Parathyroid adenoma (tissue), 2 donors: Measurements from ENCODE around the gene SYNPO2.

Experiments
- H2AFZ ChIP-seq: fragments of 300-600 bp; sonication (generic); one replicate; pipeline ENCODE4 v1.7.0; 2017; ENCODE audit warnings: antibody characterized with exemption, mild to moderate bottlenecking
- H3K27ac ChIP-seq: fragments of 300-600 bp; sonication (generic); one replicate; pipeline ENCODE4 v1.7.0; 2017
- H3K27me3 ChIP-seq: fragments of 300-600 bp; sonication (generic); one replicate; pipeline ENCODE4 v1.7.0; 2017; ENCODE audit warnings: low read length; ENCODE audit not compliant: control insufficient read depth, insufficient read depth
- H3K36me3 ChIP-seq: fragments of 300-600 bp; sonication (generic); one replicate; pipeline ENCODE4 v1.7.0; 2017; ENCODE audit warnings: low read length; ENCODE audit not compliant: control insufficient read depth, insufficient read depth
- H3K4me1 ChIP-seq: fragments of 300-600 bp; sonication (generic); one replicate; pipeline ENCODE4 v1.7.0; 2017; ENCODE audit warnings: control low read depth
- H3K4me2 ChIP-seq: fragments of 300-600 bp; sonication (generic); one replicate; pipeline ENCODE4 v1.7.0; 2017; ENCODE audit warnings: low read length
- H3K4me3 ChIP-seq: fragments of 300-600 bp; sonication (generic); one replicate; pipeline ENCODE4 v1.7.0; 2017; ENCODE audit warnings: low read depth, low read length
- H3K79me2 ChIP-seq: fragments of 300-600 bp; sonication (generic); one replicate; pipeline ENCODE4 v1.7.0; 2017; ENCODE audit warnings: control low read depth
- H3K9ac ChIP-seq: fragments of 300-600 bp; sonication (generic); one replicate; pipeline ENCODE4 v1.7.0; 2017; ENCODE audit warnings: mild to moderate bottlenecking
- H3K9me3 ChIP-seq: fragments of 300-600 bp; sonication (generic); one replicate; pipeline ENCODE4 v1.7.0; 2017; ENCODE audit warnings: low read length; ENCODE audit not compliant: control insufficient read depth
- TF ChIP-seq, protein P1 (sequence below): fragments of 300-600 bp; sonication (generic); IDR thresholded peaks from one replicate; pipeline ENCODE4 v1.7.0; 2017; ENCODE audit warnings: antibody characterized with exemption, mild to moderate bottlenecking
- donor health status: primary hyperparathyroidism.

The SYNPO2 gene

GRCh38 chr4:118947095-118947494 is 58.4 kb downstream of the SYNPO2 start:
- no peak overlapping the region for H3K4me3 ChIP-seq

GRCh38 chr4:118948545-118949144 is 60.0 kb downstream of the SYNPO2 start:
- H3K27me3 ChIP-seq: no peaks in the 10 kb centered on the region
- H3K9ac ChIP-seq: no peak overlapping the region
- H3K27ac ChIP-seq: no peak overlapping the region
- no peaks in the 10 kb centered on the region for H3K79me2 ChIP-seq
- H3K4me1 ChIP-seq: no peaks in the 10 kb centered on the region
- H3K36me3 ChIP-seq: no peaks in the 10 kb centered on the region
- no peak overlapping the region for H3K4me2 ChIP-seq
- TF ChIP-seq, protein P1, sequence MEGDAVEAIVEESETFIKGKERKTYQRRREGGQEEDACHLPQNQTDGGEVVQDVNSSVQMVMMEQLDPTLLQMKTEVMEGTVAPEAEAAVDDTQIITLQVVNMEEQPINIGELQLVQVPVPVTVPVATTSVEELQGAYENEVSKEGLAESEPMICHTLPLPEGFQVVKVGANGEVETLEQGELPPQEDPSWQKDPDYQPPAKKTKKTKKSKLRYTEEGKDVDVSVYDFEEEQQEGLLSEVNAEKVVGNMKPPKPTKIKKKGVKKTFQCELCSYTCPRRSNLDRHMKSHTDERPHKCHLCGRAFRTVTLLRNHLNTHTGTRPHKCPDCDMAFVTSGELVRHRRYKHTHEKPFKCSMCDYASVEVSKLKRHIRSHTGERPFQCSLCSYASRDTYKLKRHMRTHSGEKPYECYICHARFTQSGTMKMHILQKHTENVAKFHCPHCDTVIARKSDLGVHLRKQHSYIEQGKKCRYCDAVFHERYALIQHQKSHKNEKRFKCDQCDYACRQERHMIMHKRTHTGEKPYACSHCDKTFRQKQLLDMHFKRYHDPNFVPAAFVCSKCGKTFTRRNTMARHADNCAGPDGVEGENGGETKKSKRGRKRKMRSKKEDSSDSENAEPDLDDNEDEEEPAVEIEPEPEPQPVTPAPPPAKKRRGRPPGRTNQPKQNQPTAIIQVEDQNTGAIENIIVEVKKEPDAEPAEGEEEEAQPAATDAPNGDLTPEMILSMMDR: no peak
- H2AFZ ChIP-seq: no peak overlapping the region
- no peak overlapping the region for H3K4me3 ChIP-seq
- no peaks in the 10 kb centered on the region for H3K9me3 ChIP-seq

More at GRCh38 chr4:118947095-118947494, 58.4 kb downstream of the SYNPO2 start:
- H3K4me2 ChIP-seq: no peak overlapping the region
- no peak overlapping the region for H3K27ac ChIP-seq
- no peaks in the 10 kb centered on the region for H3K36me3 ChIP-seq
- no peak overlapping the region for H3K9ac ChIP-seq
- TF ChIP-seq, protein P1: no peak
- H3K27me3 ChIP-seq: no peaks in the 10 kb centered on the region
- H3K79me2 ChIP-seq: no peaks in the 10 kb centered on the region
- H3K9me3 ChIP-seq: no peaks in the 10 kb centered on the region
- H3K4me1 ChIP-seq: no peaks in the 10 kb centered on the region
- no peak overlapping the region for H2AFZ ChIP-seq

DNA sequence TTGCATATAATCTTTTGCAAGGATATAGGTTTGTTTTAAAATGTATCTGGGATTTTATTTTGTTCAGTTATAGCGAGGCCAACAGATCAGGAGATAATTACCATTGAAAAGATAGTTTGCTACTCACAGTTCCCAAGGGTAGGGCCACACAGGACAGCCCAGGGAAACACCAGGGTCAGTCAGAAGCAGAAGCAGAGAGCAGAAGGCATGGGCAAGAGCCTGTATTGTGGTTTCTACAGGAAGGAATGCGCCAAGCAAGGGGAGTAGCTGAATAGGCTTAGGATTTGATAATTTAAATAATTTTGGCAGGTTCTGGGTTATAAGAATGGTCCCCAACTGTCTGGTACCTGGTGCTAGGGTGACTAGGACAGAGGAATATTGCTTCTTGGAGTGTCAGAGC is 61.6 kb downstream of the SYNPO2 start:
- Histone ChIP-seq H3K27ac (no peak overlapping the region), H3K4me3 (no peak overlapping the region)
- TF ChIP-seq, protein P1: no peak

GRCh38 chr4:118950929-118951570 is 62.4 kb downstream of the SYNPO2 start:
- H3K27me3 ChIP-seq: no peaks in the 10 kb centered on the region
- no peaks in the 10 kb centered on the region for H3K9me3 ChIP-seq
- H3K79me2 ChIP-seq: no peaks in the 10 kb centered on the region
- no peak overlapping the region for H3K9ac ChIP-seq
- TF ChIP-seq, protein P1: no peak
- no peaks in the 10 kb centered on the region for H3K4me1 ChIP-seq
- no peak overlapping the region for H3K4me3 ChIP-seq
- no peaks in the 10 kb centered on the region for H3K36me3 ChIP-seq
- H3K4me2 ChIP-seq: no peak overlapping the region
- no peak overlapping the region for H3K27ac ChIP-seq
- H2AFZ ChIP-seq: no peak overlapping the region

More for the DNA sequence above, 61.6 kb downstream of the SYNPO2 start:
- Histone ChIP-seq H2AFZ (no peak overlapping the region), H3K9me3 (no peaks in the 10 kb centered on the region), H3K4me1 (no peaks in the 10 kb centered on the region), H3K9ac (no peak overlapping the region), H3K27me3 (no peaks in the 10 kb centered on the region), H3K4me2 (no peak overlapping the region), H3K36me3 (no peaks in the 10 kb centered on the region), H3K79me2 (no peaks in the 10 kb centered on the region)

GRCh38 chr4:118953276-118953675 is 64.6 kb downstream of the SYNPO2 start:
- H3K4me1 ChIP-seq: no peaks in the 10 kb centered on the region
- no peak overlapping the region for H2AFZ ChIP-seq

More at GRCh38 chr4:118953276-118953675, 64.6 kb downstream of the SYNPO2 start:
- Histone ChIP-seq H3K36me3 (no peaks in the 10 kb centered on the region), H3K9me3 (no peaks in the 10 kb centered on the region), H3K79me2 (no peaks in the 10 kb centered on the region), H3K27me3 (no peaks in the 10 kb centered on the region), H3K4me2 (no peak overlapping the region), H3K4me3 (no peak overlapping the region), H3K27ac (no peak overlapping the region), H3K9ac (no peak overlapping the region)
- TF ChIP-seq, protein P1: no peak
